Left ventricle myocardium inferior (tissue), 1 donor: ENCODE results near the gene C1orf50. TPM values are rescaled to one million over a fixed set of nuclear protein-coding genes. Genes with fewer than 3 reads are reported as not detected.
A peak's percentile ranks its signal among the peaks of the same experiment; 100 is the strongest.
"Not testable (repeated sequence)": the region's sequence is repeated elsewhere in the genome, so short reads cannot be mapped to it uniquely, and the experiment has no call there.

Experiments
- DNase-seq: peaks from one replicate; pipeline ENCODE4 v3.0.0-alpha.2; 2020
- H3K27ac ChIP-seq: fragments of 200-600 bp; replicated peaks from 2 replicates; pipeline ENCODE4 v1.8.0; 2021
- H3K27me3 ChIP-seq: fragments of 200-600 bp; 2 replicates; pipeline ENCODE4 v1.8.0; 2021; ENCODE audit warnings: low read depth
- H3K36me3 ChIP-seq: fragments of 200-600 bp; 2 replicates; pipeline ENCODE4 v1.8.0; 2021
- H3K4me1 ChIP-seq: fragments of 200-600 bp; 2 replicates; pipeline ENCODE4 v1.8.0; 2021
- H3K4me3 ChIP-seq: fragments of 200-600 bp; 2 replicates; pipeline ENCODE4 v1.8.0; 2021; ENCODE audit warnings: mild to moderate bottlenecking, moderate library complexity
- H3K9me3 ChIP-seq: fragments of 200-600 bp; replicated peaks from 2 replicates; pipeline ENCODE4 v1.8.0; 2021
- CTCF ChIP-seq: fragments of 200-600 bp; IDR thresholded peaks from 2 replicates; pipeline ENCODE4 v1.8.0; 2021; ENCODE audit warnings: antibody characterized with exemption, mild to moderate bottlenecking, borderline replicate concordance
- intact Hi-C: fragments of 100-400 bp; cut with micrococcal nuclease; formaldehyde crosslinking; loops from one replicate; pipeline ENCODE4 v1.11.0; 2022
- long read RNA-seq: library from polyadenylated mRNA; unstranded; transcript quantifications from one replicate; pipeline ENCODE4 v2.0.0, GENCODE V29; 2021
- total RNA-seq: library from RNA; stranded (reverse); fragmentation: NEBNext Ultra II Directional; extraction: Animal tissue kit (Norgen Biotek cat#: 25700); gene quantifications from one replicate; pipeline ENCODE4 v1.2.1, GENCODE V29; 2021
- donor health status: DM: no; HTN: yes; CAD: no; lungs with severe emphysema.

C1orf50 gene
- 7.8 TPM for total RNA-seq
- long read RNA-seq, full-length matches to known transcripts, result 8 of 9 reads
- long read RNA-seq, partial matches to known transcripts, result 1 of 9 reads
- long read RNA-seq, other reads (novel, unspliced or antisense), result 0 of 9 reads

GRCh38 chr1:42766741-42767509, at the start of gene C1orf50, which contains the start of gene P3H1:
C1orf50 (plus strand) TSS chr1:42767249; CDS start chr1:42767312, 63 bp downstream.
P3H1 (minus strand) TSS chr1:42767028; CDS start chr1:42766971, 57 bp downstream.
- intact Hi-C loops, result loop anchor here (5.0 kb wide), 1 partner anchor 80 kb away; the partner anchor contains the start of gene ZNF691

DNA sequence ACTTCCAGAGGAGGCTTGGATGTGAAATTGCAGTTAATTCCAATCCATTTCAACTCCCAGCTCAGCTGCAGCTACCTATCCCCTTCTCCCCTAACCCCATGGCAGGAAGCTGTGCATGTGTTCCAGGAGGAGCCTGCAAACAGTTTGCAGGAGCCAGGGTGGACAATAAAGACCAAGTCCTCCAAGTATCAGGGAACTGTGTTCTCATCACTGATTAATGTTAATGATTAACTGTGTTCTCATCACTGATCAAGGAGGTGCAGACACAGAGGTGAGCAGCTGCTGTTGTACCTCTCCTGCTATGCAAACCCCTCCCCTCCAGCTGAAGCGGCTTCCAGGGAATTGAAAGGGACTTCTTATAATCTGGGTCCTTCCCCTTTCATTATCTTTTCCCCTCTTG, 46.2 kb upstream of the C1orf50 start:
- no peak for DNase-seq
- no peaks in the 10 kb centered on the region for H3K27me3 ChIP-seq
- TF ChIP-seq CTCF, result no peak
- no peaks in the 10 kb centered on the region for H3K36me3 ChIP-seq
- no peak overlapping the region for H3K27ac ChIP-seq
- H3K4me3 ChIP-seq, result no peak overlapping the region
- H3K9me3 ChIP-seq, result no peaks in the 10 kb centered on the region
- H3K4me1 ChIP-seq, result no peaks in the 10 kb centered on the region
- intact Hi-C loops, result no loop called here

More at GRCh38 chr1:42766741-42767509, at the start of gene C1orf50, which contains the start of gene P3H1:
- peak; percentile 100 for DNase-seq
- peak within 1 kb of the TSS; percentile 87 for H3K4me3 ChIP-seq
- H3K4me1 ChIP-seq, result peaks cover 75% of the 10 kb centered on the region
- no peak for TF ChIP-seq CTCF
- H3K27ac ChIP-seq, result peak within 1 kb of the TSS; percentile 93
- H3K27me3 ChIP-seq, result no peaks in the 10 kb centered on the region
- peaks cover 5% of the 10 kb centered on the region for H3K36me3 ChIP-seq
- H3K9me3 ChIP-seq, result no peaks in the 10 kb centered on the region

GRCh38 chr1:42721926-42722325, 45.1 kb upstream of the C1orf50 start:
- Histone ChIP-seq H3K4me3 (no peak overlapping the region), H3K4me1 (no peaks in the 10 kb centered on the region), H3K27me3 (no peaks in the 10 kb centered on the region), H3K27ac (no peak overlapping the region), H3K9me3 (no peaks in the 10 kb centered on the region), H3K36me3 (no peaks in the 10 kb centered on the region)
- no peak for DNase-seq
- intact Hi-C loops, result no loop called here
- TF ChIP-seq CTCF, result no peak

DNA sequence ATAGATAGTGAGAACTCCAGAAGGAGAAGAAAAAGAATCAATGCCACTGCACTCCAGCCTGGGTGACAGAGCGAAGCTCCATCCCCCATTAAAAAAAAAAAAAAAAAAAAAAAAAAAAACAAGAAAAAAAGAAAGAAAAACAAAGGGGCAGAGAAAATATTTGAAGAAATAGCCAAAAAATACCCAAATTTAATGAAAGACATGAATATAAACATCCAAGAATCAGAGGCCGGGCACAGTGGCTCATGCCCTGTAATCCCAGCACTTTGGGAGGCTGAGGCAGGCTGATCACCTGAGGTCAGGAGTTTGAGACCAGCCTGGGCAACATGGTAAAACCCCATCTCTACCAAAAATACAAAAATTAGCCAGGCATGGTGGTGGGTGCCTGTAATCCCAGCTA, 44.6 kb upstream of the C1orf50 start:
- intact Hi-C loops, H3K4me1 ChIP-seq, H3K27ac ChIP-seq, H3K4me3 ChIP-seq, DNase-seq, H3K9me3 ChIP-seq, H3K27me3 ChIP-seq, H3K36me3 ChIP-seq: not testable (repeated sequence)

DNA sequence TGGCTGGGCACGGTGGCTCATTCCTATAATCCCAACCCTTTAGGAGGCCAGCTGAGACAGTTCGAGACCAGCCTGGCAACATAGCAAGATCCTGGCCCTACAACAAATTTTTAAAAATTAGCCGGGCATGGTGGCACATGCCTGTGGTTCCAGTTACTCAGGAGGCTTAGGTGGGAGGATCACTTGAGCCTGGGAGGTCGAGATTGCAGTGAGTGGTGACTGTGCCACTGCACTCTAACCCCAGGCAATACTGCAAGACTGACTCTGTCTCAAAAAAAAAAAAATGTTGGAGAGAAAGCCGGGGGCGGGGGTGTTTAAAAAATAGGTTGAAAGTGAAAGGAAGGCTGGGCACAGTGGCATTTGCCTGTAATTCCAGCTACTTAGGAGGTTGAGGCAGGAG, 43.5 kb upstream of the C1orf50 start:
- no peak for TF ChIP-seq CTCF
- Histone ChIP-seq H3K4me3 (no peak overlapping the region), H3K4me1 (no peaks in the 10 kb centered on the region), H3K9me3 (no peaks in the 10 kb centered on the region), H3K27ac (no peak overlapping the region), H3K36me3 (no peaks in the 10 kb centered on the region), H3K27me3 (no peaks in the 10 kb centered on the region)
- intact Hi-C loops, result no loop called here
- DNase-seq, result no peak

DNA sequence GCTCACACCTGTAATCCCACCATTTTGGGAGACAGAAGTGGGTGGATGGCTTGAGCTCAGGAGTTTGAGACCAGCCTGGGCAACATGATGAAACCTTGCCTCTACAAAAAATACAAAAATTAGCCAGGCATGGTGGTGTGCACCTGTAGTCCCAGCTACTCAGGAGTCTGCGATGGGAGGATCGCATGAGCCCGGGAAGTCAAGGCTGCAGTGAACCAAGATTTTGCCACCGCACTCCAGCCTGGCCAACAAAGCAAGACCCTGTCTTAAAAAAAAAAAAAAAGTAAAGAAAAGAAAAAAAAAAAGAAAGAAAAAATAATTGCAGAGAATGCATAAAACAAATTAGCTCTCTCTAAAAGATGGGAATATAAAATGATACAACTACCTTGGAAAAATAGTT, 41.2 kb upstream of the C1orf50 start:
- H3K9me3 ChIP-seq, intact Hi-C loops, H3K4me3 ChIP-seq, H3K36me3 ChIP-seq, DNase-seq, H3K27ac ChIP-seq, H3K27me3 ChIP-seq, H3K4me1 ChIP-seq: not testable (repeated sequence)
